Measurements from ENCODE around the gene NHLRC4.

GRCh38 chr16:553601-554296 is 13.1 kb upstream of the NHLRC4 start:
- no peak for TF ChIP-seq CTCF (IDR thresholded peaks at IDR 0.05; ENCODE audit: insufficient read depth, low read length)
- TF ChIP-seq POLR2AphosphoS5 (IDR thresholded peaks at IDR 0.05; ENCODE audit: low read depth) = no peak
- no peak for TF ChIP-seq GABPA (IDR thresholded peaks at IDR 0.05; ENCODE audit: low read depth)
- no peak for TF ChIP-seq REST (IDR thresholded peaks at IDR 0.05; ENCODE audit: insufficient replicate concordance, low read depth)
